GM12878 (cell line): Measurements from ENCODE around the gene NEURL3. TPM values are rescaled to one million over a fixed set of nuclear protein-coding genes. Genes with fewer than 3 reads are reported as not detected.

Source experiments
- ATF2 ChIP-seq: IDR thresholded peaks from 2 replicates; pipeline ENCODE4 v1.6.1; 2012; ENCODE audit warnings: low read length, inconsistent platforms
- BMI1 ChIP-seq: fragments of 450-650 bp; IDR thresholded peaks from 2 replicates; pipeline ENCODE4 v1.6.1; 2016; ENCODE audit warnings: mild to moderate bottlenecking, moderate library complexity, borderline replicate concordance
- CHD1 ChIP-seq: IDR thresholded peaks from 2 replicates; pipeline ENCODE4 v1.6.1; 2012; ENCODE audit warnings: low read depth, low read length, improper control_type of control experiment
- E2F8 ChIP-seq: fragments of 450-650 bp; IDR thresholded peaks from 2 replicates; pipeline ENCODE4 v1.6.1; 2018; ENCODE audit warnings: mild to moderate bottlenecking, low read depth, moderate library complexity; ENCODE audit not compliant: partially characterized antibody
- EP300 ChIP-seq, 2 experiments: fragments of 150-350 bp in 1 of 2; IDR thresholded peaks; 2 replicates each; pipeline ENCODE4 v1.6.1; 2011 to 2012; ENCODE audit warnings: low read depth in 2 of 2, low read length in 2 of 2, borderline replicate concordance in 1 of 2, improper control_type of control experiment in 1 of 2, inconsistent platforms in 1 of 2; ENCODE audit not compliant: control insufficient read depth in 1 of 2
- HCFC1 ChIP-seq: fragments of 150-350 bp; IDR thresholded peaks from 2 replicates; pipeline ENCODE4 v1.6.1; 2014; ENCODE audit warnings: low read length
- MTA3 ChIP-seq: IDR thresholded peaks from 2 replicates; pipeline ENCODE4 v1.6.1; 2012; ENCODE audit warnings: low read length, inconsistent platforms, borderline replicate concordance
- NFXL1 ChIP-seq: fragments of 450-650 bp; IDR thresholded peaks from 2 replicates; pipeline ENCODE4 v1.6.1; 2017; ENCODE audit warnings: antibody characterized with exemption, mild to moderate bottlenecking, borderline replicate concordance
- RBBP5 ChIP-seq: fragments of 200-600 bp; sonication (generic); conservative IDR thresholded peaks from 2 replicates; pipeline ENCODE4 v1.6.1; 2016
- SIN3A ChIP-seq: IDR thresholded peaks from 2 replicates; pipeline ENCODE4 v1.6.1; 2012; ENCODE audit warnings: low read depth, low read length, improper control_type of control experiment
- SMAD5 ChIP-seq: IDR thresholded peaks from 2 replicates; pipeline ENCODE4 v1.6.1; 2016; ENCODE audit warnings: antibody characterized with exemption, low read depth
- TAF1 ChIP-seq: IDR thresholded peaks from 2 replicates; pipeline ENCODE4 v1.6.1; 2011; ENCODE audit warnings: mild to moderate bottlenecking, low read depth, low read length, borderline replicate concordance
- TBL1XR1 ChIP-seq: IDR thresholded peaks from 2 replicates; pipeline ENCODE4 v1.6.1; 2012; ENCODE audit warnings: low read depth, low read length, improper control_type of control experiment
- ZBED1 ChIP-seq: IDR thresholded peaks from 2 replicates; pipeline ENCODE4 v1.6.1; 2016; ENCODE audit warnings: borderline replicate concordance
- polyA plus RNA-seq, 11 experiments: library from polyadenylated mRNA; depleted of rRNA in 4 of 11; unstranded in 6 of 11; stranded (reverse) in 5 of 11; fragments of >200 nt; fragmentation: Nextera tagmentation in 4 of 11; fragmentation: Illumina TruSeq in 1 of 11; extraction: Ambion mirVana in 4 of 11; extraction: Trizol in 1 of 11; gene quantifications; 1 replicate in 1 of 11; 2 replicates in 10 of 11; pipeline versions ENCODE4 v1.2.1 to v1.2.3, GENCODE V29; 2011 to 2016; ENCODE audit warnings: inconsistent platforms in 2 of 11, missing spikeins in 2 of 11, low read depth in 1 of 11
- total RNA-seq, 4 experiments: library from RNA; depleted of rRNA in 3 of 4; stranded (reverse); fragments of >200 nt in 3 of 4; fragmentation: Illumina TruSeq in 1 of 4; extraction: Trizol in 1 of 4; gene quantifications; 2 replicates each; pipeline versions ENCODE4 v1.2.1 to v1.2.3, GENCODE V29; 2013 to 2021
- TF ChIP-seq, protein P1 (sequence below): fragments of 450-650 bp; IDR thresholded peaks from 2 replicates; pipeline ENCODE4 v1.6.1; 2017; ENCODE audit warnings: mild to moderate bottlenecking
- TF ChIP-seq, protein P2 (sequence below): fragments of 450-650 bp; IDR thresholded peaks from 2 replicates; pipeline ENCODE4 v1.6.1; 2016; ENCODE audit warnings: mild to moderate bottlenecking
- TF ChIP-seq, protein P3 (sequence below): IDR thresholded peaks from 2 replicates; pipeline ENCODE4 v1.6.1; 2012; ENCODE audit warnings: improper control_type of control experiment, low read depth, low read length; ENCODE audit not compliant: insufficient replicate concordance

NEURL3 gene
- total and polyA plus RNA-seq, 10 of the 15 experiments (the other 5 are each of a cell fraction or from before 2014, with no cell fraction given): 0.03 to 6.3 (median 0.47) TPM

DNA sequence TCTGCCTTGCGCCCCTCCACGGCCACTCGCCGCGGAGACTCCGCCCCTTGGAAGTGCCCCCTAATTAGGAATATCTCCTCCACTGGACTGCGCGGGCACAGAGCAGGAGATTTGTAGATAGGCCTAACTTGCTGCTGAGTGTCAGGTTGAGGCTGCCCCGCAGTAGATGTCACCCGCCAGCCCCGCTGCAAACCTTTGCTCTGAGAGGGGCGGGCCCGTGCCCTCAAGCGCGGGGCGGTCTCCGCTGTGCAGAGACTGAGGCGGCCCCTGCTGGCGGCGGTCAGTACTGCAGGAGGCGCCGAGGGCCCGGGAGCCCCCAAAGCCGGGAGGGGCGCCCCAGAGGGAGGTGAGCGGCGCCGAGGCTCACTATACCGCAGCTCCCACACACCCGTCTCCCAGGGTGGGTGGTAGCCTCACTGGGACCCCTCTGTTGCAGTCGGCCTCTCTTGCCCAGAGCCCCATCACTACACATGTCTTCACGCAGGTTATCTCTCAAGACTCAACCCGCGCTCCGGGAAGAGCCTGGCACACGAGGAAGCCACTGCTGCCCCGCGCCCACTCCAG is 2.9 kb upstream of the NEURL3 start (continued):
- no peak for TF ChIP-seq ZBED1
- TF ChIP-seq, protein P1, sequence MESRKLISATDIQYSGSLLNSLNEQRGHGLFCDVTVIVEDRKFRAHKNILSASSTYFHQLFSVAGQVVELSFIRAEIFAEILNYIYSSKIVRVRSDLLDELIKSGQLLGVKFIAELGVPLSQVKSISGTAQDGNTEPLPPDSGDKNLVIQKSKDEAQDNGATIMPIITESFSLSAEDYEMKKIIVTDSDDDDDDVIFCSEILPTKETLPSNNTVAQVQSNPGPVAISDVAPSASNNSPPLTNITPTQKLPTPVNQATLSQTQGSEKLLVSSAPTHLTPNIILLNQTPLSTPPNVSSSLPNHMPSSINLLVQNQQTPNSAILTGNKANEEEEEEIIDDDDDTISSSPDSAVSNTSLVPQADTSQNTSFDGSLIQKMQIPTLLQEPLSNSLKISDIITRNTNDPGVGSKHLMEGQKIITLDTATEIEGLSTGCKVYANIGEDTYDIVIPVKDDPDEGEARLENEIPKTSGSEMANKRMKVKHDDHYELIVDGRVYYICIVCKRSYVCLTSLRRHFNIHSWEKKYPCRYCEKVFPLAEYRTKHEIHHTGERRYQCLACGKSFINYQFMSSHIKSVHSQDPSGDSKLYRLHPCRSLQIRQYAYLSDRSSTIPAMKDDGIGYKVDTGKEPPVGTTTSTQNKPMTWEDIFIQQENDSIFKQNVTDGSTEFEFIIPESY: no peak
- no peak for TF ChIP-seq BMI1
- no peak for TF ChIP-seq NFXL1
- no peak for TF ChIP-seq ATF2
- TF ChIP-seq SIN3A: 0 out of 2 replicates have a peak, but pooled peaks have one; percentile 47
- TF ChIP-seq HCFC1: no peak
- TF ChIP-seq E2F8: no peak
- TF ChIP-seq, protein P2, sequence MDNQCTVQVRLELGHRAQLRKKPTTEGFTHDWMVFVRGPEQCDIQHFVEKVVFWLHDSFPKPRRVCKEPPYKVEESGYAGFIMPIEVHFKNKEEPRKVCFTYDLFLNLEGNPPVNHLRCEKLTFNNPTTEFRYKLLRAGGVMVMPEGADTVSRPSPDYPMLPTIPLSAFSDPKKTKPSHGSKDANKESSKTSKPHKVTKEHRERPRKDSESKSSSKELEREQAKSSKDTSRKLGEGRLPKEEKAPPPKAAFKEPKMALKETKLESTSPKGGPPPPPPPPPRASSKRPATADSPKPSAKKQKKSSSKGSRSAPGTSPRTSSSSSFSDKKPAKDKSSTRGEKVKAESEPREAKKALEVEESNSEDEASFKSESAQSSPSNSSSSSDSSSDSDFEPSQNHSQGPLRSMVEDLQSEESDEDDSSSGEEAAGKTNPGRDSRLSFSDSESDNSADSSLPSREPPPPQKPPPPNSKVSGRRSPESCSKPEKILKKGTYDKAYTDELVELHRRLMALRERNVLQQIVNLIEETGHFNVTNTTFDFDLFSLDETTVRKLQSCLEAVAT: 0 out of 2 replicates have a peak, but pooled peaks have one; percentile 18
- no peak for TF ChIP-seq SMAD5
- TF ChIP-seq MTA3: no peak
- TF ChIP-seq, protein P3, sequence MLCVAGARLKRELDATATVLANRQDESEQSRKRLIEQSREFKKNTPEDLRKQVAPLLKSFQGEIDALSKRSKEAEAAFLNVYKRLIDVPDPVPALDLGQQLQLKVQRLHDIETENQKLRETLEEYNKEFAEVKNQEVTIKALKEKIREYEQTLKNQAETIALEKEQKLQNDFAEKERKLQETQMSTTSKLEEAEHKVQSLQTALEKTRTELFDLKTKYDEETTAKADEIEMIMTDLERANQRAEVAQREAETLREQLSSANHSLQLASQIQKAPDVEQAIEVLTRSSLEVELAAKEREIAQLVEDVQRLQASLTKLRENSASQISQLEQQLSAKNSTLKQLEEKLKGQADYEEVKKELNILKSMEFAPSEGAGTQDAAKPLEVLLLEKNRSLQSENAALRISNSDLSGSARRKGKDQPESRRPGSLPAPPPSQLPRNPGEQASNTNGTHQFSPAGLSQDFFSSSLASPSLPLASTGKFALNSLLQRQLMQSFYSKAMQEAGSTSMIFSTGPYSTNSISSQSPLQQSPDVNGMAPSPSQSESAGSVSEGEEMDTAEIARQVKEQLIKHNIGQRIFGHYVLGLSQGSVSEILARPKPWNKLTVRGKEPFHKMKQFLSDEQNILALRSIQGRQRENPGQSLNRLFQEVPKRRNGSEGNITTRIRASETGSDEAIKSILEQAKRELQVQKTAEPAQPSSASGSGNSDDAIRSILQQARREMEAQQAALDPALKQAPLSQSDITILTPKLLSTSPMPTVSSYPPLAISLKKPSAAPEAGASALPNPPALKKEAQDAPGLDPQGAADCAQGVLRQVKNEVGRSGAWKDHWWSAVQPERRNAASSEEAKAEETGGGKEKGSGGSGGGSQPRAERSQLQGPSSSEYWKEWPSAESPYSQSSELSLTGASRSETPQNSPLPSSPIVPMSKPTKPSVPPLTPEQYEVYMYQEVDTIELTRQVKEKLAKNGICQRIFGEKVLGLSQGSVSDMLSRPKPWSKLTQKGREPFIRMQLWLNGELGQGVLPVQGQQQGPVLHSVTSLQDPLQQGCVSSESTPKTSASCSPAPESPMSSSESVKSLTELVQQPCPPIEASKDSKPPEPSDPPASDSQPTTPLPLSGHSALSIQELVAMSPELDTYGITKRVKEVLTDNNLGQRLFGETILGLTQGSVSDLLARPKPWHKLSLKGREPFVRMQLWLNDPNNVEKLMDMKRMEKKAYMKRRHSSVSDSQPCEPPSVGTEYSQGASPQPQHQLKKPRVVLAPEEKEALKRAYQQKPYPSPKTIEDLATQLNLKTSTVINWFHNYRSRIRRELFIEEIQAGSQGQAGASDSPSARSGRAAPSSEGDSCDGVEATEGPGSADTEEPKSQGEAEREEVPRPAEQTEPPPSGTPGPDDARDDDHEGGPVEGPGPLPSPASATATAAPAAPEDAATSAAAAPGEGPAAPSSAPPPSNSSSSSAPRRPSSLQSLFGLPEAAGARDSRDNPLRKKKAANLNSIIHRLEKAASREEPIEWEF: no peak
- TF ChIP-seq RBBP5: no peak
- no peak for TF ChIP-seq EP300 (IDR thresholded peaks at IDR 0.05; ENCODE audit: borderline replicate concordance in 1 of 2, control insufficient read depth in 1 of 2, low read depth in 2 of 2, low read length in 2 of 2)
- TF ChIP-seq TAF1: no peak
- no peak for TF ChIP-seq CHD1
- no peak for TF ChIP-seq TBL1XR1
